Stomach (tissue), 9 donors: ENCODE data around the gene ULK4. TPM values are rescaled to one million over a fixed set of nuclear protein-coding genes. Genes with fewer than 3 reads are reported as not detected.

Source experiments
- DNase-seq, 2 donors: peaks; one replicate each; pipeline versions ENCODE4 v3.0.0 to v3.0.0-alpha.2; 2013 to 2019
- H3K27ac ChIP-seq, 5 donors: fragments of 200-600 bp in 4 of 5; sonication (generic) in 4 of 5; one replicate each; pipeline ENCODE4 v1.5.1; 2013 to 2019; ENCODE audit warnings: mild to moderate bottlenecking in 1 of 5, moderate library complexity in 1 of 5
- H3K27me3 ChIP-seq, 3 donors: fragments of 200-600 bp; sonication (generic); one replicate each; pipeline ENCODE4 v1.5.1; 2017 to 2019; ENCODE audit warnings: mixed run types in 1 of 3
- H3K36me3 ChIP-seq, 4 donors: fragments of 200-600 bp; sonication (generic); 1 replicate in 3 of 4; 2 replicates in 1 of 4; pipeline ENCODE4 v1.5.1; 2016 to 2019
- H3K4me1 ChIP-seq, 4 donors: fragments of 200-600 bp; sonication (generic); one replicate each; pipeline ENCODE4 v1.5.1; 2016 to 2019
- H3K4me3 ChIP-seq, 4 donors: fragments of 200-600 bp; sonication (generic) in 3 of 4; one replicate each; pipeline ENCODE4 v1.5.1; 2016 to 2019; ENCODE audit warnings: mild to moderate bottlenecking in 1 of 4
- H3K9me3 ChIP-seq, 4 donors: fragments of 200-600 bp; sonication (generic); one replicate each; pipeline ENCODE4 v1.5.1; 2016 to 2019
- EP300 ChIP-seq: sonication (generic); formaldehyde crosslinking; IDR thresholded peaks from one replicate; pipeline ENCODE4 v1.6.1; 2017; ENCODE audit warnings: antibody characterized with exemption
- POLR2A ChIP-seq, 4 donors: fragments of 450-650 bp; IDR thresholded peaks; one replicate each; pipeline ENCODE4 v1.6.1; 2016; ENCODE audit warnings: antibody characterized with exemption in 4 of 4, control low read depth in 2 of 4, mild to moderate bottlenecking in 1 of 4, moderate library complexity in 1 of 4
- POLR2AphosphoS5 ChIP-seq, 3 donors: sonication (generic); formaldehyde crosslinking; IDR thresholded peaks; one replicate each; pipeline ENCODE4 v1.6.1; 2016; ENCODE audit warnings: antibody characterized with exemption in 3 of 3
- WGBS, 5 donors: extraction: QIAGEN DNeasy Blood & Tissue Kit in 3 of 5; methylation state at CpG; one replicate each; pipeline versions ENCODE4 v1.1.5 to v1.1.7; 2013 to 2018; 5-methylcytosine and 5-hydroxymethylcytosine counted together
- intact Hi-C: fragments of 100-400 bp; cut with DNase I; formaldehyde crosslinking; loops from one replicate; pipeline ENCODE4 v1.15.1; 2023; ENCODE audit warnings: low total_unique reads
- polyA plus RNA-seq, 3 donors: library from polyadenylated mRNA; stranded (reverse); fragments of 200-250 nt; gene quantifications; one replicate each; pipeline ENCODE4 v1.2.3, GENCODE V29; 2013
- total RNA-seq, 5 donors: library from RNA; depleted of rRNA; stranded (reverse); fragments of >200 nt; gene quantifications; one replicate each; pipeline versions ENCODE4 v1.1.0 to v1.2.3, GENCODE V29; 2014 to 2016
- TF ChIP-seq, protein P1 (sequence below), 7 experiments: fragments of 450-650 bp in 4 of 7; fragments of 200-600 bp in 3 of 7; sonication (generic) in 3 of 7; IDR thresholded peaks; one replicate each; pipeline ENCODE4 v1.5.1; 2016 to 2019; ENCODE audit warnings: antibody characterized with exemption in 7 of 7, control low read depth in 2 of 7, mild to moderate bottlenecking in 1 of 7
- donor health status: healthy with polysubstance abuse.
- donor health status: Bipolar disorder and iron deficiency.
- donor health status: healthy.

ULK4 gene
- total and polyA plus RNA-seq, 8 donors, result 1.6 to 150 (median 7.4) TPM

DNA sequence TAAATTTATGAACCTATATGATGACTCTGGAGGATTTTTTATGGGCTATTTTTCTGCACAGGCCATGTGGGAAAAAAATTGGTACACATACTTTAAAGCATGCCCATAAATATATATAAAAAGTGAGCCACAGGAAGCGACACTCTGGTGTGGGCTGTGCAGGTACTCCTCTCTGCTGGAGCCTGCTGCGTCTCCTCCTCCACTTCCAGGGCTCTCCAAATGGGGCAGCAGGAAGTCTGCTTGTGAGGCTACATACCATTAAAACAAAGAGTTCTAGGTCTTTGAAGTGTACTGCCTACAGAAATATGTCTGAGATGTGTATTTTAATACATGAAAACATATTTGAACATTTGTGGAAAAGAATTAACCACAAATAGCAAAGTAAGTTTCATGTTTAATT lies 627.5 kb downstream of the ULK4 start:
- Histone ChIP-seq H3K27me3 (no peaks in the 10 kb centered on the region), H3K4me3 (no peak overlapping the region), H3K4me1 (no peaks in the 10 kb centered on the region), H3K9me3 (no peaks in the 10 kb centered on the region), H3K27ac (no peak overlapping the region), H3K36me3 (no peaks in the 10 kb centered on the region)
- intact Hi-C loops, result no loop called here
- 82 to 94% (median 91%) methylated on average over 2 of the region's 2 CpGs for WGBS, 5 donors
- TF ChIP-seq, protein P1, sequence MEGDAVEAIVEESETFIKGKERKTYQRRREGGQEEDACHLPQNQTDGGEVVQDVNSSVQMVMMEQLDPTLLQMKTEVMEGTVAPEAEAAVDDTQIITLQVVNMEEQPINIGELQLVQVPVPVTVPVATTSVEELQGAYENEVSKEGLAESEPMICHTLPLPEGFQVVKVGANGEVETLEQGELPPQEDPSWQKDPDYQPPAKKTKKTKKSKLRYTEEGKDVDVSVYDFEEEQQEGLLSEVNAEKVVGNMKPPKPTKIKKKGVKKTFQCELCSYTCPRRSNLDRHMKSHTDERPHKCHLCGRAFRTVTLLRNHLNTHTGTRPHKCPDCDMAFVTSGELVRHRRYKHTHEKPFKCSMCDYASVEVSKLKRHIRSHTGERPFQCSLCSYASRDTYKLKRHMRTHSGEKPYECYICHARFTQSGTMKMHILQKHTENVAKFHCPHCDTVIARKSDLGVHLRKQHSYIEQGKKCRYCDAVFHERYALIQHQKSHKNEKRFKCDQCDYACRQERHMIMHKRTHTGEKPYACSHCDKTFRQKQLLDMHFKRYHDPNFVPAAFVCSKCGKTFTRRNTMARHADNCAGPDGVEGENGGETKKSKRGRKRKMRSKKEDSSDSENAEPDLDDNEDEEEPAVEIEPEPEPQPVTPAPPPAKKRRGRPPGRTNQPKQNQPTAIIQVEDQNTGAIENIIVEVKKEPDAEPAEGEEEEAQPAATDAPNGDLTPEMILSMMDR (IDR thresholded peaks at IDR 0.05), result no peak
- TF ChIP-seq EP300 (no peak), POLR2A (IDR thresholded peaks at IDR 0.05) (no peak), POLR2AphosphoS5 (IDR thresholded peaks at IDR 0.05) (no peak)
- DNase-seq, result no peak

DNA sequence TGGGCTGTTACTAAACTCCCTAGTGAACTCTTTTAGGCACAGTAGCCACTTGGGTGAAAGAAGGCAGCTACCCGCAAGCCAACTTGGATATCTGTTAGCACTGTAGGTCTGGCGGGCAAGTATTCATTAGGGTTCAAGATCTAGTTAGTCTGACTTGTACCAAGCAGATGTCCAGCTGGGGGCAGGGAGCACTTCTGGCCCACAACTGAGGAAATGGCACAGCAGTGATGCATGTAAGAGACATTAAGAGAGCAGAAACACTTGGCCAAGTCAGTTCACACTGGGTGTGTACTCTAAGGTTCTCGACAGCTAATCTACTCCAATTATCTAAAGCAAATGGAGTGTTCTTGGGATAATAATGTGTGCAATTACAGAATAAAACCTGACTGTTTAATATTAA lies 630.9 kb downstream of the ULK4 start:
- intact Hi-C loops, result no loop called here
- 72 to 85% (median 84%) methylated on average over 3 of the region's 3 CpGs for WGBS, 5 donors
- no peaks in the 10 kb centered on the region for H3K27me3 ChIP-seq
- H3K9me3 ChIP-seq, result no peaks in the 10 kb centered on the region
- H3K4me3 ChIP-seq, result no peak overlapping the region
- TF ChIP-seq POLR2AphosphoS5 (IDR thresholded peaks at IDR 0.05), result no peak
- TF ChIP-seq EP300, result no peak
- TF ChIP-seq, protein P1 (IDR thresholded peaks at IDR 0.05), result no peak
- TF ChIP-seq POLR2A (IDR thresholded peaks at IDR 0.05), result no peak
- no peaks in the 10 kb centered on the region for H3K4me1 ChIP-seq
- no peaks in the 10 kb centered on the region for H3K36me3 ChIP-seq
- no peak overlapping the region for H3K27ac ChIP-seq
- no peak for DNase-seq

DNA sequence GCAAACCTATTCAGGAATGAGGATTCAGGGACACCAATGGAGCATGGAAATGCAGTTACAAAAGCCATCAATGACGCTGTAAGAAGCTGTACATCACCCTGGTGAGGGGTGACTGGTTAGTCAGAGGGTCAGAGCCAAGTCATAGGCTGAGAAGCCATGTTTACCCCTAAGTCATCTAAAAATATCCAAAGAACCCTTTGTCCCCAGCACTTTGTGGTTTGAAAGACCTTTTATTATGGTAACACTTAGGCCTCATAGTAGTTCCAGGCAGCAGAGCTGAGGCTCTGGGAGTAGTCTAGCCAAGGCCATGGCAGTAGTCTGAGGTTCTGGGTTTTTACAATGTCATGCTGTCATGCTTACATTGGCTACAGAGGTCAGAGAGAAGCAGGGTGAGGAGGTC lies 631.4 kb downstream of the ULK4 start:
- Histone ChIP-seq H3K4me1 (no peaks in the 10 kb centered on the region), H3K27ac (no peak overlapping the region), H3K9me3 (no peaks in the 10 kb centered on the region), H3K36me3 (no peaks in the 10 kb centered on the region), H3K27me3 (no peaks in the 10 kb centered on the region), H3K4me3 (no peak overlapping the region)
- intact Hi-C loops, result no loop called here
- WGBS, 5 donors, result 75 to 100% (median 89%) methylated on average over 1 of the region's 1 CpG
- TF ChIP-seq, protein P1 (IDR thresholded peaks at IDR 0.05), result no peak
- TF ChIP-seq EP300, result no peak
- no peak for TF ChIP-seq POLR2AphosphoS5 (IDR thresholded peaks at IDR 0.05)
- no peak for TF ChIP-seq POLR2A (IDR thresholded peaks at IDR 0.05)
- no peak for DNase-seq

DNA sequence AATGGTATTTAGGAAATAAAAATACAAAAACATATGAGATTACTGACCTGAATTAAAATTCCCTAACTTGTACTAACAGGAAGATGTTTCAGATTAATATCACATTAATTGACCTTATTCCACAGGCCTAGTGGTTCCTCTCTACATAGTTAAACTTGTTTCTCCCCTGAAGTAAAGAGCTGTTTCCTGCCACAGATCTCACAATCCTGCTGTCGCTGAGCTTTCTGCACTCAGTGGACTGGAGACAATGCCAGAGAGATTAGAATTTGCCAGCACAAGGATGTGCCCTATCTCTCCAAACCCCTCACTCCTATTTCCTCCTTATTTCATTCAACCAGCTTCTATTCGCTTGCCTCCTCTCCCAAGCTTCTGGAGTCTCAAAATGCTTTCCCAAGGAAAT lies 632.0 kb downstream of the ULK4 start:
- WGBS, 5 donors, result 38 to 61% (median 52%) methylated on average over 2 of the region's 2 CpGs
- H3K4me1 ChIP-seq, result no peaks in the 10 kb centered on the region
- H3K36me3 ChIP-seq, result no peaks in the 10 kb centered on the region
- DNase-seq, result no peak
- TF ChIP-seq POLR2A (IDR thresholded peaks at IDR 0.05), result no peak
- no peak for TF ChIP-seq EP300
- no peak for TF ChIP-seq POLR2AphosphoS5 (IDR thresholded peaks at IDR 0.05)
- TF ChIP-seq, protein P1 (IDR thresholded peaks at IDR 0.05), result no peak
- no peak overlapping the region for H3K27ac ChIP-seq
- H3K4me3 ChIP-seq, result no peak overlapping the region
- no peaks in the 10 kb centered on the region for H3K9me3 ChIP-seq
- no peaks in the 10 kb centered on the region for H3K27me3 ChIP-seq
- intact Hi-C loops, result no loop called here
